Measurements from ENCODE around the gene CRYBB1.

Gene CRYBB1

DNA sequence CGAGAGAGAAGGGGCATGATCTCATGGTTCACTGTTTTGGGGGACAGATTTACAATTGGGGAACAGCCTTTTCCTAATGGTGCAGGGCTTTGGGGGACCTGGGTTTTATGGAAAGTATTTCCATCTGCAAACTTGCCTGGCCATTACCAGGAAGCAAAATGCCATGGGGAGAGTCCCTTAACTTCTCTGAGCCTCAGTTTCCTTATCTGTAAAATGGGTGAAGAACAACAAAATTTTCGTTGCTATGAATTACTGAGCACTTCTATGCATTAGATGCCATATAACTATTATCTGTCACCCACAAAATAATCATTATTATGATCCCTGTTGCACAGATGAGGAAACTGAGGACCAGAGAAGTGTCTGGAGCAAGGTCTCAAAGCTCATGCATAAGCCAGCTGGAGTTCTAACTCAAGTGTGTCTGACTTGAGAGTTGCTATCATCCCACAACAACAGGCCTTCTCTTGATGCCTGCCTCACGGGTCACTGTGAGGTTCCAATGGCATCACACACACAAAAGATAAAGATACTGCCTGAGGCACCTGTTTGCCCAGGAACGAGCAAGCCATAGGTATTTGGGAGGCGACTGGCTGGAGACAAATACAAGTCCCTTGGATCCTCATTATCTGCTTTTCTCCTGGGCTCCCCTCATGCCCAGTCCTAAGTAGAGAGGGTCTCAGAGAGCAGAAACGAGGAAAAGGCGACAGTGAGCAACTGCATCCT lies 43.7 kb downstream of the CRYBB1 start:
- DNase-seq = no peak

DNA sequence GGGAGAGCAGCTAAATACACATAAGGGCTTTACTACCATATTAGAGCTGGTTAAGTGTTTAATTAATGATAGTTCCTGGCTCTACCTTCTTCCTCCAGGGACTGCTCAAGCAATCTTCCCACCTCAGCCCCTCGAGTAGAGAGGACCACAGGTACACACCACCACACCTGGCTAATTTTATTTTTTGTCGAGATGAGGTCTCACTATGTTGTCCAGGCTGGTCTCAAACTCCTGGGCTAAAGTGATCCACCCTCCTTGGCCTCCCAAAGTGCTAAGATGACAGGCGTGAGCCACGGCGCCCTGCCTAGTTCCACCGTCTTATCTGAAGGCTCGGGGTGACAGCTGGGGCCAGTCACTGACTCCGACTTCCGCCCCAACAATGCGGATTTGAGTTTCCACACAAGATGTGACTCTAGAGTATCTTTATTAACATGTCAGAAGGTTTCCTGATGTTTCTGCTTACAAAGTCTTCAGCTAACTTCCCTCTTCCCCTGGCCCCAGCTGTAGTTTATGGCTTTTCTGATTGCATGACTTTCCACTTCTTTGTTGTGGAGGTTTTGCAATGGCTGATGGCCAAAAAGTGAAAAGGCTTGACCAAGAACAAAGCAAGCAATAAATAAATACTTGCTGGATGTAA lies 44.7 kb downstream of the CRYBB1 start:
- DNase-seq = peak; percentile 46 to 90

DNA sequence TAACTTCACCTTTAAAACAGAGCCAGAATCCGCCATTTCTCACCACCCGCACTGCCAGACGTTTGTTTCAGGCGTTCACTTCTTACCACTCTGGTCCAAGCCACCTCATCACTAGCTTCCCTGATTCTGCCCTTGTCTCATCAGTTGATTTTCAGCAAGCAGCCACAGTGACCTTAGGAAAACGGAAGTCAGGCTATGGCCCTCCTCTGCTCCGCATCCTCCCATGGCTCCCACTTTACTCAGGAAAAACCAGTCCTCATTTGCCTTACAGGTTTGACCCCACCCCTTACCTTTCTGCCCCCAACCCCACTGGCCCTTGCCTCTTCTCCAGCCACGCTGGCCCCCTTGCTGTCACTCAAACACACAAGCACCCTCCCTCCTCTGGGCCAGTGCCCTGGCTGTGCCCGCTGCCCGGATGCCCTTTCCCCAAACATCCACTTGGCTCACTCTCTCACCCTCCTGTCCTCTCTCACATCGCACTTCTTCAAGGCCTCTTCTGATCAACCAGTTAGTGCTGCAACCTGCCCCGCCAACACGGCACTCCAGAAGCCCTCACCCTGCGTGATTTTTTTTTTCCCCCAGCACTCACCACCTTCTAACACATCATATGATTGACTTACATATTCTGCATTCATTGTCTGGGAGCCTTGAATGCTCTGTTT lies 46.8 kb downstream of the CRYBB1 start:
- no peak for DNase-seq

GRCh38 chr22:26570115-26570514 lies 47.7 kb downstream of the CRYBB1 start:
- peak in 1 of 2 donors; percentile 51 for DNase-seq

- no peak for DNase-seq
These were observed 49.6 kb downstream of the CRYBB1 start for GRCh38 chr22:26568207-26568706.

DNA sequence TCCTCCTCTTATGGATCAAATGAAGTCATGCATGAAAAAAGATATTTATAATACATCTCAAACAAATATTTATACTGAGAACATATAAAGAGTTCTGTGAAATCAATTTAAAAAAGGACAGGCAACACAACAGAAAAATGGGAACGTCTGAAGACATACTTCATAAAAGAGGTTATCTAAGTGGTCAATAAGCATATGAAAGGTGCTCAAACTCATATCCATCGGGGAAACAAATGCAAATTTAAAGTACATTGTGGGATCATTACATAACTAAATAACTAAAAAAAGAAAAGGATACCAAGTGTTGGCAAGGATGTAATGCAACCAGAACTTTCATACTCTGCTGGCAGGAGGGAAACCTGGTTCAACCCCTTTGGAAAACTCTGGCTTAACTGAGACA lies 50.2 kb downstream of the CRYBB1 start:
- no peak for DNase-seq

- no peak for DNase-seq
These were observed 50.8 kb downstream of the CRYBB1 start for GRCh38 chr22:26566994-26567393.

GRCh38 chr22:26565889-26566288 lies 51.9 kb downstream of the CRYBB1 start:
- DNase-seq = no peak

GRCh38 chr22:26565181-26565580 lies 52.6 kb downstream of the CRYBB1 start:
- DNase-seq = no peak

DNA sequence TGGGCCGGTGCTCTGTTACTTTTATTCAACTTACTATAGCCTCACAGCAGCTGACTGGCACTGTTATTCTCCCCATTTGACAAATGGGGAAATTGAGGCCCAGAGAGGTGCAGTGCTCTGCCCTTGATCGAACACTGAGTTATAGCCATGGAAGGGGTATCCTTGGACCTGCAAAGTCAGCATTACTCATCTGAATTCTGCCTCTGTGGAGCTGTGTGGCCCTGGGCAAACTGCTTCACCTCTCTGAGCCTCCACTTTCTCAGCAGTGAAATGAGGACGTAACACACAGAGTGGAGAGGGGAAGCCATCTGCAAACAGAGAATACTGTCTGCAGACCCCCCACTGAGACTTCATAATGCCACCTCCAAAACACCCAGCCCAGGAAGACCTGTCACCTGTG lies 53.2 kb downstream of the CRYBB1 start:
- no peak for DNase-seq

DNA sequence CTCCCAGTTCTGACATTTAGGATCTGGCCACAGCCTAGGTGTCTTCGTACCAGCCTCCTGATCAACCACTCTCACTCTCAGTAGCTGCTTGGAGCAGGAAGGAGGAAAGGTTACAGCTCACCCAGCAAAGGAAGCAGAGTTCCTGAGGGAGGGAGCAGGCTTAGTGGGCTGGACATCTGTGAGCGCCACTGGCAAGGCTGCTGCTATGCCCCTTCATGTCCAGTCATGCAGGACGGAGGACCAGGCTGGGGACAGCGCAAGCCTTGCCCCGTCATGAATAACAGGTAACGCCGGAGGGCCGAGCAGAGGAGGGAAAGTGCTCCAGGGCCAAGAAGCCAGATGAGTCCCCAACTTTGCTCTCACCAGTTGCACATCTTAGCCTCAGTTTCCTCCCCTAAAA lies 53.6 kb downstream of the CRYBB1 start:
- DNase-seq = no peak

DNA sequence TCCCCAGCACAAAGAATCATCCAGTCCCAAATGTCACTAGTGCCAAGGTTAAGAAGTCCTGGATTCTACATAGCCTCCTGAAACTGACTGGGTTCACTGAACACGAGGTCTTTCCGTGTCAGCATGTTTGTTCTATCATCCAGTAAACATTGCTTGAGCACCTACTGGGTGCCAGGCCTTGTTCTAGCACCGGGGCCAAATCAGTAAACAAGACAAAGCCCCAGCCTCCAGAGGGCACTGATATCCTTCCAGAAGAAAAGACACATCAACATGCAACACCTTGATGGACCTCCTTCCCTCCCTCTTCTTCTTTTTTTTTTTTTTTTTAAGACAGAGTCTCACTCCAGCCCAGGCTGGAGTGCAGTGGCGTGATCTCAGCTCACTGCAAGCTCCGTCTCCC lies 54.8 kb downstream of the CRYBB1 start:
- no peak for DNase-seq

DNA sequence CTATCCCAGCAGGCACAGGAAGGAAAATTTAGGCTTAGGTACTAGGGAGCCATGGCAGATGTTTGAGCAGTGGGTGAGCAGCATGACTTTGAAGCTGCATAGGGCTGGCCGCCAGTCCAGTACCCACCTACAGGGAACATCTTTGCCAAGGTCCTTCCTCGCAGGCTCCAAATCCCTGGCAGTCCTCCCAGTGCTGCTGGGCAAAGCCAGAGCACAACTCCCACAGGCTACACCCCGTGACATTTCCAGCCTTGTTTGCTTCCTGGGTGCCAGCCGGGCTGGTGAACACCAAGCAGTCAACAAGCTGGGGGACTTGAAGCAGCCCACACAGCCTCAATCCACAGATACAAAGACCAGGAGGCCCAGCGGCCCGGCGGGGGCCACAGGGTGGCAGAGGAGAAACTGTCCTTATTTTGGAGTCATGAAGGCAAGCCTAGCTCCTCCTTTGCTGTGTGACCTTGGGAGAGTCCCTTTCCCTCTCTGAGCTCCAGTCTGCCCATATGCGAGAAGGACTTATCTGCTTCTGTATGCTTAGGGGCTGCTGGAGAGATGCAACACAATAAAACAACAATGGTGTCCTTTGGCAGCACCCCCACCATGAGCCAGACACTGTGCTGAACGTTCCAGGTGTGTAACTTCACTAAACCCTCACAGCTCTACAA lies 55.9 kb downstream of the CRYBB1 start:
- DNase-seq = no peak

GRCh38 chr22:26559961-26560575 lies 57.8 kb downstream of the CRYBB1 start:
- no peak for DNase-seq

- no peak for DNase-seq
These were observed 59.5 kb downstream of the CRYBB1 start for GRCh38 chr22:26558248-26558895.

- DNase-seq = no peak
These were observed 60.9 kb downstream of the CRYBB1 start for GRCh38 chr22:26556904-26557303.

GRCh38 chr22:26555478-26555877 lies 62.3 kb downstream of the CRYBB1 start:
- no peak for DNase-seq

- no peak for DNase-seq
These were observed 62.9 kb downstream of the CRYBB1 start for GRCh38 chr22:26554956-26555355.

GRCh38 chr22:26553056-26553752 lies 64.6 kb downstream of the CRYBB1 start:
- peak in 1 of 2 donors; percentile 18 for DNase-seq

DNA sequence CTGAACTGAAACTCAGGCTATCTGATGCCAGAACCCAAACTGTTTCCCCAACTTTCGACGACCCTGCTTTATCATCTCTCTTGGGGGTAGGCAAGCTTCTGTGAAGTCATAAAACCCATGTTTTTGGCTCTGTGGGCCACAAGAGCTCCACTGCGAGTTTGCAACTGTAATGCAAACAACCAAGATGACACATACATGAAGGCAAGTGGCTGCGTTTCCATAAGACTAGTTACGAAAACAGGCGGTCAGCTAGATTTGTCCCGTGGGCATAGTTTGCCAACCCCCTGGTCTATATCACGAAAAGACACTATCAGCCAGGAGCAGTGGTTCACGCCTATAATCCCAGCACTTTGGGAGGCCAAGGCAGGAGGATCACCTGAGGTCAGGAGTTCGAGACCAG lies 65.4 kb downstream of the CRYBB1 start:
- no peak for DNase-seq

DNA sequence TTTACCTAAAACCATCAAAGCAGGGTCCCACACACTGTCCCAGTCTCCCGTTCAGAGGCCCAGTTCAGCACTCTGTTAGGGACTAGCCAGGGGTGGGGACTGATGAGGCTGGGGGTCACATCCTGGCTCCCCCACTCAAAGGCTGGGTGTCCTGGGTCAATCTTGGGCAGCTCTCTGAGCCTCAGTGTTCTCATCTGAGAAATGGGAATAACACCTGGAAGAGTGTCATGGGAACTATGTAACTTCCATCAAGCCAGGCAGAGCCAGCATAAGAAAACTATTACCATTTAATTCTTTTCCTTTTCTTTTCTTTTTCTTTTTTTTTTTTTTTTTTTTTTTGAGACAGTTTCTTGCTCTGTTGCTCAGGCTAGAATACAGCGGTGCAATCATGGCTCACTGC lies 66.3 kb downstream of the CRYBB1 start:
- DNase-seq = no peak

GRCh38 chr22:26550498-26551033 lies 67.3 kb downstream of the CRYBB1 start:
- DNase-seq = no peak

Data from bone marrow (tissue), 2 donors.